SK-N-SH (cell line): Measurements from ENCODE around the gene ITSN2. TPM values are rescaled to one million over a fixed set of nuclear protein-coding genes. Genes with fewer than 3 reads are reported as not detected.

Source experiments
- CTCF ChIA-PET: fragments of 300-600, 350-600 bp; formaldehyde crosslinking; extraction: SDS; loops from one replicate; lab custom pipeline; 2021; lab: Yijun Ruan, JAX
- POLR2A ChIA-PET: fragments of 350-600 bp; sonication (Branson Sonifier 250); formaldehyde crosslinking; extraction: SDS; loops from one replicate; lab custom pipeline; 2020; ENCODE audit warnings: antibody characterized with exemption, inconsistent platforms; lab: Yijun Ruan, JAX
- DNase-seq: peaks from one replicate; pipeline ENCODE4 v3.0.0; 2012
- H2AFZ ChIP-seq: fragments of 200-600 bp; sonication (generic); 2 replicates; pipeline ENCODE4 v1.8.1; 2016; ENCODE audit warnings: antibody characterized with exemption, mild to moderate bottlenecking, low read depth
- H3F3A ChIP-seq: fragments of 200-600 bp; sonication (generic); replicated peaks from 2 replicates; pipeline ENCODE3; 2016; ENCODE audit warnings: antibody characterized with exemption, mild to moderate bottlenecking; ENCODE audit not compliant: insufficient read depth
- H3K27ac ChIP-seq, 2 experiments: fragments of 200-500 bp in 1 of 2; fragments of 200-600 bp in 1 of 2; sonication (Bioruptor generic) in 1 of 2; sonication (generic), shearing (Covaris generic) in 1 of 2; 2 replicates each; pipeline versions ENCODE4 v1.5.1 to v1.6.1; 2014 to 2016; ENCODE audit warnings: low read depth in 2 of 2, inconsistent platforms in 1 of 2, low read length in 1 of 2, mild to moderate bottlenecking in 1 of 2, mixed read lengths in 1 of 2
- H3K27me3 ChIP-seq: fragments of 200-600 bp; sonication (generic), shearing (Covaris generic); 2 replicates; pipeline ENCODE4 v1.6.1; 2016; ENCODE audit warnings: mixed run types; ENCODE audit not compliant: insufficient read depth
- H3K36me3 ChIP-seq, 2 experiments: fragments of 200-500 bp in 1 of 2; fragments of 200-600 bp in 1 of 2; sonication (Bioruptor generic) in 1 of 2; sonication (generic) in 1 of 2; replicated peaks in 1 of 2; 2 replicates each; pipeline versions ENCODE3 to v1.5.1; 2014 to 2016; ENCODE audit warnings: low read length in 1 of 2, mild to moderate bottlenecking in 1 of 2; ENCODE audit not compliant: insufficient read depth in 2 of 2, control insufficient read depth in 1 of 2
- H3K4me1 ChIP-seq, 2 experiments: fragments of 200-500 bp in 1 of 2; fragments of 200-600 bp in 1 of 2; sonication (Bioruptor generic) in 1 of 2; sonication (generic), shearing (Covaris generic) in 1 of 2; 2 replicates each; pipeline versions ENCODE4 v1.5.1 to v1.6.1; 2014 to 2016; ENCODE audit warnings: low read depth in 1 of 2, low read length in 1 of 2, mixed run types in 1 of 2; ENCODE audit not compliant: insufficient read depth in 2 of 2, control insufficient read depth in 1 of 2
- H3K4me2 ChIP-seq: fragments of 200-600 bp; sonication (generic), shearing (Covaris generic); 2 replicates; pipeline ENCODE4 v1.6.1; 2017; ENCODE audit warnings: mixed run types
- H3K4me3 ChIP-seq, 2 experiments: fragments of 200-500 bp in 1 of 2; fragments of 200-600 bp in 1 of 2; sonication (Bioruptor generic) in 1 of 2; sonication (generic), shearing (Covaris generic) in 1 of 2; 2 replicates each; pipeline versions ENCODE4 v1.5.1 to v1.8.1; 2014 to 2016; ENCODE audit warnings: low read depth in 2 of 2, inconsistent platforms in 1 of 2, low read length in 1 of 2, mild to moderate bottlenecking in 1 of 2, mixed read lengths in 1 of 2, moderate library complexity in 1 of 2
- H3K79me2 ChIP-seq: fragments of 200-600 bp; sonication (generic); 2 replicates; pipeline ENCODE4 v1.8.1; 2017; ENCODE audit warnings: mild to moderate bottlenecking; ENCODE audit not compliant: insufficient read depth
- H3K9ac ChIP-seq: fragments of 200-600 bp; sonication (generic); 2 replicates; pipeline ENCODE4 v1.6.1; 2017; ENCODE audit warnings: mixed run types
- H3K9me2 ChIP-seq: fragments of 200-600 bp; sonication (generic); 2 replicates; pipeline ENCODE4 v1.6.1; 2017; ENCODE audit warnings: mixed run types
- H3K9me3 ChIP-seq: fragments of 200-600 bp; sonication (generic); 2 replicates; pipeline ENCODE4 v1.6.1; 2017; ENCODE audit warnings: mixed run types, mild to moderate bottlenecking, moderate library complexity
- H4K20me1 ChIP-seq: fragments of 200-600 bp; sonication (generic); 2 replicates; pipeline ENCODE4 v1.6.1; 2017; ENCODE audit warnings: mild to moderate bottlenecking, mixed run types; ENCODE audit not compliant: insufficient read depth
- CHD2 ChIP-seq: fragments of 150-350 bp; IDR thresholded peaks from 2 replicates; pipeline ENCODE4 v1.6.1; 2018; ENCODE audit warnings: low read length; ENCODE audit not compliant: partially characterized antibody
- ELF1 ChIP-seq: IDR thresholded peaks from 2 replicates; pipeline ENCODE4 v1.4.0; 2012
- EP300 ChIP-seq, 2 experiments: IDR thresholded peaks; 2 replicates each; pipeline versions ENCODE4 v1.4.0 to v1.6.1; 2012; ENCODE audit warnings: borderline replicate concordance in 1 of 2, low read depth in 1 of 2, low read length in 1 of 2
- FOSL2 ChIP-seq: IDR thresholded peaks from 2 replicates; pipeline ENCODE4 v1.4.0; 2012; ENCODE audit warnings: low read depth, mild to moderate bottlenecking, moderate library complexity, borderline replicate concordance
- FOXM1 ChIP-seq: IDR thresholded peaks from 2 replicates; pipeline ENCODE4 v1.4.0; 2012; ENCODE audit warnings: low read depth, mild to moderate bottlenecking
- GATA2 ChIP-seq: sonication (generic); formaldehyde crosslinking; IDR thresholded peaks from 2 replicates; pipeline ENCODE4 v1.5.0; 2020; ENCODE audit warnings: mild to moderate bottlenecking, missing genetic modification reagents
- JUND ChIP-seq: IDR thresholded peaks from 2 replicates; pipeline ENCODE4 v1.4.0; 2012
- MEF2A ChIP-seq: IDR thresholded peaks from 2 replicates; pipeline ENCODE4 v1.4.0; 2012; ENCODE audit warnings: low read depth, borderline replicate concordance
- NFIC ChIP-seq: IDR thresholded peaks from 2 replicates; pipeline ENCODE4 v1.4.0; 2012; ENCODE audit warnings: borderline replicate concordance
- RAD21 ChIP-seq: IDR thresholded peaks from 2 replicates; pipeline ENCODE4 v1.6.1; 2012; ENCODE audit warnings: mild to moderate bottlenecking, low read length
- RCOR1 ChIP-seq: fragments of 150-350 bp; IDR thresholded peaks from 2 replicates; pipeline ENCODE4 v1.6.1; 2017; ENCODE audit warnings: antibody characterized with exemption, low read length
- RFX5 ChIP-seq: IDR thresholded peaks from 2 replicates; pipeline ENCODE4 v1.6.1; 2012; ENCODE audit warnings: mild to moderate bottlenecking, improper control_type of control experiment, low read length
- RXRA ChIP-seq: IDR thresholded peaks from 2 replicates; pipeline ENCODE4 v1.4.0; 2012; ENCODE audit warnings: low read depth, mild to moderate bottlenecking, borderline replicate concordance
- SIN3A ChIP-seq: IDR thresholded peaks from 2 replicates; pipeline ENCODE4 v1.6.1; 2012; ENCODE audit warnings: low read depth, mild to moderate bottlenecking, low read length, moderate library complexity, borderline replicate concordance
- SMC3 ChIP-seq: IDR thresholded peaks from 2 replicates; pipeline ENCODE4 v1.6.1; 2012; ENCODE audit warnings: low read depth, low read length, improper control_type of control experiment
- TAF1 ChIP-seq: IDR thresholded peaks from 2 replicates; pipeline ENCODE4 v1.6.1; 2012; ENCODE audit warnings: low read depth, mild to moderate bottlenecking, low read length, moderate library complexity, borderline replicate concordance
- YY1 ChIP-seq: IDR thresholded peaks from 2 replicates; pipeline ENCODE4 v1.4.0; 2012; ENCODE audit warnings: low read depth, mild to moderate bottlenecking
- WGBS: methylation state at CpG from one replicate; pipeline ENCODE4 v1.1.6; 2017; ENCODE audit warnings: low lambda C conversion rate; 5-methylcytosine and 5-hydroxymethylcytosine counted together
- polyA plus RNA-seq, 3 experiments: library from polyadenylated mRNA; depleted of rRNA; stranded (reverse); fragments of >200 nt; gene quantifications; 2 replicates each; pipeline ENCODE4 v1.2.3, GENCODE V29; 2012
- TF ChIP-seq, protein P1 (sequence below): IDR thresholded peaks from 2 replicates; pipeline ENCODE4 v1.4.0; 2012; ENCODE audit warnings: low read depth, borderline replicate concordance
- TF ChIP-seq, protein P2 (sequence below): fragments of 150-350 bp; IDR thresholded peaks from 2 replicates; pipeline ENCODE4 v1.6.1; 2017; ENCODE audit warnings: antibody characterized with exemption, low read length, low read depth, borderline replicate concordance
- TF ChIP-seq, protein P3 (sequence below): fragments of 150-350 bp; IDR thresholded peaks from 2 replicates; pipeline ENCODE4 v1.6.1; 2016; ENCODE audit warnings: mild to moderate bottlenecking, low read depth, low read length

ITSN2 gene
- polyA plus RNA-seq, 1 of the 3 experiments (the other 2 are of a cell fraction): 11.9 TPM

DNA sequence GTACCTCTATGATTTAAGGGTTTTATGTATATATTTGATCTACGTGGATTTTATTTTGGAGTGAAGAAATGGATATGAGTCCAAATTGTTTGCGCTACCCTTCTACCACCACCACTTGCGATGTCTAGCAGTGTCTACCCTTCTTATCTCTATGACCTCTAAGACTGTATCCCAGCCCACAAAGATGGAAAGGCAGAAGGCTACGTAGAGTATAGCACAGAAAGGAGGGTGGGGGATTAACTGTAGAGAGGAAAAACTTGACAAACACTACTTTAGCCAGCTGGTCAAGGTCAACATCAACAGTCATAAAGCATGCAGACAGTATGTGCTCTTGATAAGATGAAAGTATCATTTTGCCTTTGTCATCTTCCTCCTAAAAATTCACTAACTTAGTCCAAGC, 14.4 kb downstream of the ITSN2 start:
- no peaks in the 10 kb centered on the region for H3K4me1 ChIP-seq
- TF ChIP-seq CHD2 (no peak), RCOR1 (no peak), RFX5 (no peak), SMC3 (no peak), RAD21 (no peak), FOXM1 (no peak), YY1 (no peak), ELF1 (no peak), NFIC (no peak), RXRA (no peak), TAF1 (no peak)
- TF ChIP-seq, protein P1, sequence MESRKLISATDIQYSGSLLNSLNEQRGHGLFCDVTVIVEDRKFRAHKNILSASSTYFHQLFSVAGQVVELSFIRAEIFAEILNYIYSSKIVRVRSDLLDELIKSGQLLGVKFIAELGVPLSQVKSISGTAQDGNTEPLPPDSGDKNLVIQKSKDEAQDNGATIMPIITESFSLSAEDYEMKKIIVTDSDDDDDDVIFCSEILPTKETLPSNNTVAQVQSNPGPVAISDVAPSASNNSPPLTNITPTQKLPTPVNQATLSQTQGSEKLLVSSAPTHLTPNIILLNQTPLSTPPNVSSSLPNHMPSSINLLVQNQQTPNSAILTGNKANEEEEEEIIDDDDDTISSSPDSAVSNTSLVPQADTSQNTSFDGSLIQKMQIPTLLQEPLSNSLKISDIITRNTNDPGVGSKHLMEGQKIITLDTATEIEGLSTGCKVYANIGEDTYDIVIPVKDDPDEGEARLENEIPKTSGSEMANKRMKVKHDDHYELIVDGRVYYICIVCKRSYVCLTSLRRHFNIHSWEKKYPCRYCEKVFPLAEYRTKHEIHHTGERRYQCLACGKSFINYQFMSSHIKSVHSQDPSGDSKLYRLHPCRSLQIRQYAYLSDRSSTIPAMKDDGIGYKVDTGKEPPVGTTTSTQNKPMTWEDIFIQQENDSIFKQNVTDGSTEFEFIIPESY: no peak
- TF ChIP-seq, all 33 proteins: peak for 0
- Histone ChIP-seq H3F3A (no peaks in the 10 kb centered on the region), H3K9me2 (no peaks in the 10 kb centered on the region), H3K9me3 (no peaks in the 10 kb centered on the region), H2AFZ (no peak overlapping the region), H4K20me1 (peaks cover under 1% of the 10 kb centered on the region; the same call in 1 of the 2 replicates), H3K79me2 (peaks cover 90% of the 10 kb centered on the region), H3K4me3 (no peak overlapping the region), H3K4me2 (no peak overlapping the region), H3K27ac (no peak overlapping the region), H3K9ac (no peak overlapping the region), H3K36me3 (peaks cover 0 to 3% of the 10 kb centered on the region in 2 experiments), H3K27me3 (no peaks in the 10 kb centered on the region)
- 96% methylated on average over 4 of the region's 4 CpGs for whole genome bisulfite sequencing
- no peak for DNase-seq
- ChIA-PET CTCF (no interaction called here), POLR2A (no interaction called here)

DNA sequence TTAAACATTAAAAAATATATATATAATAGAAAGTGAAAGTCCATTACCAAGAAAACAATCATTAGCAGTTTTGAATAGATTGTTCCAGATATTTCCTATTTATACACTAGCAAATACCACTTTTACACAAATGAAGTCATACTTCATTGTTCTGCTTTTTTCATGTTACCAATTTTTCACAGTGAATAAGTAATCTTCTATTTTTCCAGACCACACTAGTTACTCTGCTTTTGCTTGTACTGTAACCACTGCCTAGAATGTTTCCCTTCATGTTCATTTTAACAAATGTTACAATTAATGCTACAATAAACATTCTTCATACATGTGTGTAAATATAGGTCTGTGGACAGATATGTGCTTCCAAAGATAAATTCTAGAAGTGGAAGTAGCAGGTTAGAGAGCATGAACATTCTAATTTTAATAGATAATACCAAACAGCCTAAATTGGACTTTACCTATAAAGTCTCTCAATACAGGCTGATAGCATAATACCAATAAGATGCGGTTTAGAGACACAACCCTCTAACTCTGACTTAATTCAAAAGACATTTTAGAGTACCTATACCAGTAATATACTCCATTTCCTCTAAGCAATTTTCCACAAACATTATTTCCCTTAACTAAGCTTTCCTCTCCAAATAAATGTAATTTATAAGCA, 17.0 kb downstream of the ITSN2 start:
- no peak for DNase-seq
- Histone ChIP-seq H3K4me3 (no peak overlapping the region), H3K79me2 (peaks cover 76% of the 10 kb centered on the region), H3K9me2 (no peaks in the 10 kb centered on the region), H3K9me3 (no peaks in the 10 kb centered on the region), H3K4me2 (no peak overlapping the region)
- CTCF ChIA-PET: no interaction called here
- 100% methylated on average over 1 of the region's 1 CpG for WGBS
- TF ChIP-seq, protein P2, sequence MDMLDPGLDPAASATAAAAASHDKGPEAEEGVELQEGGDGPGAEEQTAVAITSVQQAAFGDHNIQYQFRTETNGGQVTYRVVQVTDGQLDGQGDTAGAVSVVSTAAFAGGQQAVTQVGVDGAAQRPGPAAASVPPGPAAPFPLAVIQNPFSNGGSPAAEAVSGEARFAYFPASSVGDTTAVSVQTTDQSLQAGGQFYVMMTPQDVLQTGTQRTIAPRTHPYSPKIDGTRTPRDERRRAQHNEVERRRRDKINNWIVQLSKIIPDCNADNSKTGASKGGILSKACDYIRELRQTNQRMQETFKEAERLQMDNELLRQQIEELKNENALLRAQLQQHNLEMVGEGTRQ: no peak
- no peak for TF ChIP-seq JUND
- no peak for TF ChIP-seq RAD21
- TF ChIP-seq, protein P3, sequence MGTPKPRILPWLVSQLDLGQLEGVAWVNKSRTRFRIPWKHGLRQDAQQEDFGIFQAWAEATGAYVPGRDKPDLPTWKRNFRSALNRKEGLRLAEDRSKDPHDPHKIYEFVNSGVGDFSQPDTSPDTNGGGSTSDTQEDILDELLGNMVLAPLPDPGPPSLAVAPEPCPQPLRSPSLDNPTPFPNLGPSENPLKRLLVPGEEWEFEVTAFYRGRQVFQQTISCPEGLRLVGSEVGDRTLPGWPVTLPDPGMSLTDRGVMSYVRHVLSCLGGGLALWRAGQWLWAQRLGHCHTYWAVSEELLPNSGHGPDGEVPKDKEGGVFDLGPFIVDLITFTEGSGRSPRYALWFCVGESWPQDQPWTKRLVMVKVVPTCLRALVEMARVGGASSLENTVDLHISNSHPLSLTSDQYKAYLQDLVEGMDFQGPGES: no peak
- TF ChIP-seq SIN3A: no peak
- no peak for TF ChIP-seq EP300 (IDR thresholded peaks at IDR 0.05; ENCODE audit: borderline replicate concordance in 1 of 2, low read depth in 1 of 2, low read length in 1 of 2)
- TF ChIP-seq MEF2A: no peak
- no peak for TF ChIP-seq GATA2 (CRISPR knock-in tag)
- no peak for TF ChIP-seq TAF1
- TF ChIP-seq SMC3: no peak
- TF ChIP-seq FOSL2: no peak
- TF ChIP-seq, all 33 proteins: peak for 0
- H3K4me1 ChIP-seq: no peaks in the 10 kb centered on the region
- H3K36me3 ChIP-seq: peaks cover 0 to 3% of the 10 kb centered on the region in 2 experiments
- H2AFZ ChIP-seq: no peak overlapping the region
- no peaks in the 10 kb centered on the region; the same call in 1 of the 2 replicates for H4K20me1 ChIP-seq
- H3K27me3 ChIP-seq: no peaks in the 10 kb centered on the region
- no peak overlapping the region for H3K27ac ChIP-seq
- POLR2A ChIA-PET: no interaction called here
- no peak overlapping the region for H3K9ac ChIP-seq
- no peaks in the 10 kb centered on the region for H3F3A ChIP-seq
